Measurements from ENCODE around the gene APOM. TPM values are rescaled to one million over a fixed set of nuclear protein-coding genes. Genes with fewer than 3 reads are reported as not detected.
A peak's percentile ranks its signal among the peaks of the same experiment; 100 is the strongest.

Gene APOM
- total and polyA plus RNA-seq, 2 donors from 2014 or later = 4.6 to 154 TPM

DNA sequence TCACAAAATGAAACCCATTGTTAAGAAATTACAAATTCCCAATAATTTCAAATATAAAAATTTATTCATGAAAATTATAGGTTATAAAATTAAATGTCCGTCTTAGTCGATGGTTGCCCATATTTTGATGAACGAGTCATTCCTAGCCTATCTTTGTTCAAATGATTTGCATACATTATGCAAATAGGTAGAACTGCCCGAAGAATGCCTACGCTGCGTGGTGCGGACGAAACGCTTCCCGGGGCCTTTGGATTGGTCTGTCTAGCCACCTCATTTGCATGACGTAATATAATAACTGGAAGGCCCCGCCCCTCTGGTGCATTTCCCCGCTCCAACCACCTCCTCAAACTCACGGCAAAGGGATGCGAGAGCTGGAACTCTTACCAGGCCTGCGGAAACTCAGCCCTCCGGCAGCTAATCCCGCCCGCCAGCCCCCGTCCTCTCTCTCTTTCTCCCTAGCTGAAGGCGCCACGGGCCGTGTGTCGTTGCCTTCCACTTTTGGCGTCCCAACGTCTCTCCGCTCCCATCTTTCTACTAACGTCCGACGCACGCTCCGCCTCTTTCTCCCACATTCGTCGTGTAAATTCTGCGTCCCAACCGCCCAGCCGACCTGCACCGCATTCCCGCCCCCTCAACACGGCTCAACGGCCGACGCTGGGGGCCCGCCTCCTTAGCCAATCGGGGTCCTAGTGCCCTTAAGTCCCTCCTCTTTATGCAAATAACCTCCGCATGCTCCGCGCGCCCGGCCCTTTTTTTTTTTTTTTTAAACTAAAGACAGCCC, 35.7 kb upstream of the APOM start:
- FAIRE-seq = peak; percentile 98
- intact Hi-C loops (cut with DNase I) = no loop called here
- TF ChIP-seq CTCF (IDR thresholded peaks at IDR 0.05; ENCODE audit: borderline replicate concordance, extremely low read depth, insufficient read depth) = no peak
- DNase-seq = peak; percentile 99 to 100 (median 100)
- Histone ChIP-seq H3K4me3 (ENCODE audit: low read length in 3 of 3) (peak overlapping the region; percentile 76 to 83 (median 76)), H3K36me3 (ENCODE audit: control insufficient read depth in 2 of 3, insufficient read depth in 3 of 3, low read length in 3 of 3) (peaks cover 6 to 16% (median 14%) of the 10 kb centered on the region in 3 donors), H3K4me1 (ENCODE audit: control insufficient read depth in 2 of 3, insufficient read depth in 2 of 3, low read depth in 1 of 3, low read length in 3 of 3) (peaks cover 0 to 13% (median 4%) of the 10 kb centered on the region in 3 donors), H3K27me3 (ENCODE audit: control insufficient read depth, insufficient read depth, low read length) (no peaks in the 10 kb centered on the region), H3K27ac (ENCODE audit: low read depth in 2 of 2, low read length in 2 of 2) (peak overlapping the region; percentile 95 to 99), H3K9ac (ENCODE audit: low read length in 3 of 3) (peak overlapping the region; percentile 62 to 86 (median 68)), H3K9me3 (ENCODE audit: control insufficient read depth in 2 of 3, insufficient read depth in 1 of 3, low read length in 3 of 3) (no peaks in the 10 kb centered on the region)

- no peak for TF ChIP-seq CTCF (IDR thresholded peaks at IDR 0.05; ENCODE audit: borderline replicate concordance, extremely low read depth, insufficient read depth)
- no peaks in the 10 kb centered on the region for H3K9me3 ChIP-seq (ENCODE audit: control insufficient read depth in 2 of 3, insufficient read depth in 1 of 3, low read length in 3 of 3)
- H3K9ac ChIP-seq (ENCODE audit: low read length in 3 of 3) = peak within 1 kb of the TSS; percentile 68 to 97 (median 85)
- DNase-seq (peak in 3 of 5 donors; percentile 64 to 98 (median 83)), FAIRE-seq (no peak)
- no peaks in the 10 kb centered on the region for H3K27me3 ChIP-seq (ENCODE audit: control insufficient read depth, insufficient read depth, low read length)
- H3K4me1 ChIP-seq (ENCODE audit: control insufficient read depth in 2 of 3, insufficient read depth in 2 of 3, low read depth in 1 of 3, low read length in 3 of 3) = peaks cover 0 to 13% (median 4%) of the 10 kb centered on the region in 3 donors
- peaks cover 13 to 24% (median 21%) of the 10 kb centered on the region in 3 donors for H3K36me3 ChIP-seq (ENCODE audit: control insufficient read depth in 2 of 3, insufficient read depth in 3 of 3, low read length in 3 of 3)
- intact Hi-C loops (cut with DNase I) = no loop called here
- peak within 1 kb of the TSS; percentile 76 to 87 (median 85) for H3K4me3 ChIP-seq (ENCODE audit: low read length in 3 of 3)
- H3K27ac ChIP-seq (ENCODE audit: low read depth in 2 of 2, low read length in 2 of 2) = peak within 1 kb of the TSS; percentile 95 to 99
Measured at GRCh38 chr6:31620586-31621319, 34.9 kb upstream of the APOM start, which contains the start of gene PRRC2A. TSS of gene PRRC2A (plus strand) at chr6:31620715. CDS start at chr6:31622790, 2,075 bp downstream.

GRCh38 chr6:31621320-31621939, 34.3 kb upstream of the APOM start:
- H3K4me3 ChIP-seq (ENCODE audit: low read length in 3 of 3) = peak overlapping the region; percentile 62 to 87 (median 85)
- peaks cover 0 to 13% (median 4%) of the 10 kb centered on the region in 3 donors for H3K4me1 ChIP-seq (ENCODE audit: control insufficient read depth in 2 of 3, insufficient read depth in 2 of 3, low read depth in 1 of 3, low read length in 3 of 3)
- TF ChIP-seq CTCF (IDR thresholded peaks at IDR 0.05; ENCODE audit: borderline replicate concordance, extremely low read depth, insufficient read depth) = no peak
- peaks cover 18 to 30% (median 26%) of the 10 kb centered on the region in 3 donors for H3K36me3 ChIP-seq (ENCODE audit: control insufficient read depth in 2 of 3, insufficient read depth in 3 of 3, low read length in 3 of 3)
- FAIRE-seq = no peak
- intact Hi-C loops (cut with DNase I) = no loop called here
- H3K9me3 ChIP-seq (ENCODE audit: control insufficient read depth in 2 of 3, insufficient read depth in 1 of 3, low read length in 3 of 3) = no peaks in the 10 kb centered on the region
- no peaks in the 10 kb centered on the region for H3K27me3 ChIP-seq (ENCODE audit: control insufficient read depth, insufficient read depth, low read length)
- H3K27ac ChIP-seq (ENCODE audit: low read depth in 2 of 2, low read length in 2 of 2) = peak overlapping the region; percentile 93 to 96
- DNase-seq = peak in 2 of 5 donors; percentile 34 to 38
- peak overlapping the region; percentile 52 to 97 (median 85) for H3K9ac ChIP-seq (ENCODE audit: low read length in 3 of 3)
